NCI-H2171 (cell line): ENCODE data around the gene CERS6.

Experiments used
- DNase-seq: peaks from one replicate; lab custom pipeline; 2025; lab: John Stamatoyannopoulos, UW

The CERS6 gene

GRCh38 chr2:168703926-168704325, 247.9 kb downstream of the CERS6 start:
- no peak for DNase-seq

GRCh38 chr2:168705534-168706470, 249.7 kb downstream of the CERS6 start:
- DNase-seq, result no peak

GRCh38 chr2:168706806-168707205, 250.7 kb downstream of the CERS6 start:
- DNase-seq, result no peak

- no peak for DNase-seq
Measured at GRCh38 chr2:168708080-168708479, 252.0 kb downstream of the CERS6 start.

- no peak for DNase-seq
Measured at GRCh38 chr2:168710754-168711467, 254.8 kb downstream of the CERS6 start.

- DNase-seq, result no peak
Measured at GRCh38 chr2:168712053-168712452, 256.0 kb downstream of the CERS6 start.

- no peak for DNase-seq
Measured at GRCh38 chr2:168713325-168713724, 257.3 kb downstream of the CERS6 start.

GRCh38 chr2:168715849-168716248, 259.8 kb downstream of the CERS6 start:
- DNase-seq, result no peak

- no peak for DNase-seq
Measured at GRCh38 chr2:168716839-168717238, 260.8 kb downstream of the CERS6 start.

GRCh38 chr2:168717790-168718502, 261.9 kb downstream of the CERS6 start:
- no peak for DNase-seq

- DNase-seq, result no peak
Measured at GRCh38 chr2:168718622-168719021, 262.6 kb downstream of the CERS6 start.

GRCh38 chr2:168719446-168719845, 263.4 kb downstream of the CERS6 start:
- DNase-seq, result no peak

- no peak for DNase-seq
Measured at GRCh38 chr2:168722592-168722991, 266.5 kb downstream of the CERS6 start.

GRCh38 chr2:168723275-168723899, 267.3 kb downstream of the CERS6 start:
- no peak for DNase-seq

GRCh38 chr2:168726375-168726774, 270.3 kb downstream of the CERS6 start:
- DNase-seq, result no peak

GRCh38 chr2:168727904-168728470, 271.9 kb downstream of the CERS6 start:
- no peak for DNase-seq

- no peak for DNase-seq
Measured at GRCh38 chr2:168729455-168729854, 273.4 kb downstream of the CERS6 start.

- no peak for DNase-seq
Measured at GRCh38 chr2:168730344-168730743, 274.3 kb downstream of the CERS6 start.

GRCh38 chr2:168731002-168731401, 274.9 kb downstream of the CERS6 start:
- no peak for DNase-seq

GRCh38 chr2:168731616-168732015, 275.5 kb downstream of the CERS6 start:
- DNase-seq, result no peak

- no peak for DNase-seq
Measured at GRCh38 chr2:168732100-168732499, 276.0 kb downstream of the CERS6 start.

GRCh38 chr2:168732506-168732905, 276.4 kb downstream of the CERS6 start:
- no peak for DNase-seq
